ENCODE measurements around the gene TNNI3K.

The TNNI3K gene

GRCh38 chr1:74467786-74468377, 232.7 kb downstream of the TNNI3K start:
- no peak for DNase-seq (ENCODE audit: low read depth, low spot score)
- in situ Hi-C loops (cut with HindIII; ENCODE audit: low sequenced_read_pairs), result no loop called here
- no peak for TF ChIP-seq CTCF (IDR thresholded peaks at IDR 0.05; ENCODE audit: low read depth, low read length)
- no peak overlapping the region for H3K4me3 ChIP-seq (ENCODE audit: low read depth, low read length)

GRCh38 chr1:74468982-74469603, 233.9 kb downstream of the TNNI3K start:
- in situ Hi-C loops (cut with HindIII; ENCODE audit: low sequenced_read_pairs), result no loop called here
- DNase-seq (ENCODE audit: low read depth, low spot score), result peak; percentile 61
- peak; percentile 65 for TF ChIP-seq CTCF (IDR thresholded peaks at IDR 0.05; ENCODE audit: low read depth, low read length)
- no peak overlapping the region for H3K4me3 ChIP-seq (ENCODE audit: low read depth, low read length)

GRCh38 chr1:74470251-74470650, 235.1 kb downstream of the TNNI3K start:
- DNase-seq (ENCODE audit: low read depth, low spot score), result no peak
- no peak overlapping the region for H3K4me3 ChIP-seq (ENCODE audit: low read depth, low read length)
- in situ Hi-C loops (cut with HindIII; ENCODE audit: low sequenced_read_pairs), result no loop called here
- TF ChIP-seq CTCF (IDR thresholded peaks at IDR 0.05; ENCODE audit: low read depth, low read length), result no peak

GRCh38 chr1:74470936-74471335, 235.7 kb downstream of the TNNI3K start:
- TF ChIP-seq CTCF (IDR thresholded peaks at IDR 0.05; ENCODE audit: low read depth, low read length), result no peak
- DNase-seq (ENCODE audit: low read depth, low spot score), result no peak
- in situ Hi-C loops (cut with HindIII; ENCODE audit: low sequenced_read_pairs), result no loop called here
- H3K4me3 ChIP-seq (ENCODE audit: low read depth, low read length), result no peak overlapping the region

GRCh38 chr1:74471470-74471869, 236.3 kb downstream of the TNNI3K start:
- no peak for DNase-seq (ENCODE audit: low read depth, low spot score)
- in situ Hi-C loops (cut with HindIII; ENCODE audit: low sequenced_read_pairs), result no loop called here
- no peak overlapping the region for H3K4me3 ChIP-seq (ENCODE audit: low read depth, low read length)
- TF ChIP-seq CTCF (IDR thresholded peaks at IDR 0.05; ENCODE audit: low read depth, low read length), result no peak

- DNase-seq (ENCODE audit: low read depth, low spot score), result no peak
- no peak overlapping the region for H3K4me3 ChIP-seq (ENCODE audit: low read depth, low read length)
- in situ Hi-C loops (cut with HindIII; ENCODE audit: low sequenced_read_pairs), result no loop called here
- no peak for TF ChIP-seq CTCF (IDR thresholded peaks at IDR 0.05; ENCODE audit: low read depth, low read length)
Measured at GRCh38 chr1:74474585-74474984, 239.4 kb downstream of the TNNI3K start.

All from astrocyte of the spinal cord (primary cell).